GM19240 (cell line): Measurements from ENCODE around the gene HCN1.

Source experiments
- DNase-seq: peaks from one replicate; pipeline ENCODE4 v3.0.0; 2011; ENCODE audit warnings: low spot score; ENCODE audit not compliant: insufficient read length

HCN1 gene

DNA sequence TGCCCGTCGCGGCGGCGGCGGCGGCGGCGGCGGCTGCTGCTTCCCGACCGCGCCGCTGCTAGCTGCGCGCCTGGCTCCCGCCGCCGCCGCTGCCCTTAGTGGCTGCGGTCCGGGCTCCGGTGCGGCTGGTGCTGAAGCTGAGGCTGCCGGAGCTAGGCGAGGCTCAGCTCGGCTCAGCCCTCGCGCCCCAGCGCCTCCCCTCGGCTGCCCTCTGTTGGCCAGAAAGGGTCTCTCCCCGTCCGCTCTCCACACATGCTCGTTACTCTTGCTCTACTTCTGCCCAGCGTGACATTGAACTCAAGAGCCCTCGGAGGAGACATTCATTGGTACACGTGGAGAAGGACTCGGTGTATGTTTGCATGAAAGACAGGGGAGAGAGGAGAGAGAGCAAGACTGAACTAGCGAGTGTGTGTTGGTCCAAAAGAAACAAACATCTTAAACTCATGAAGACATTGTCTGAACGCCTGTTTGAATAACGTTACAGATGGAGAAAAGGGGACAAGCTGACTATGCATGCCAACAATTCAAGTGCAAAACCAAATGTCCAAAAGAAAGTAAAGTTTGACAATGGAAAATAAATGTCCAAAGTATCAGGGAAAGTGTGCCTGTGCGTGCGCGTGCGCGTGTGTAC is at the start of gene HCN1:
Gene HCN1, minus strand, starts transcription at position 175 of the 631 bp plus-strand sequence.
- no peak for DNase-seq

DNA sequence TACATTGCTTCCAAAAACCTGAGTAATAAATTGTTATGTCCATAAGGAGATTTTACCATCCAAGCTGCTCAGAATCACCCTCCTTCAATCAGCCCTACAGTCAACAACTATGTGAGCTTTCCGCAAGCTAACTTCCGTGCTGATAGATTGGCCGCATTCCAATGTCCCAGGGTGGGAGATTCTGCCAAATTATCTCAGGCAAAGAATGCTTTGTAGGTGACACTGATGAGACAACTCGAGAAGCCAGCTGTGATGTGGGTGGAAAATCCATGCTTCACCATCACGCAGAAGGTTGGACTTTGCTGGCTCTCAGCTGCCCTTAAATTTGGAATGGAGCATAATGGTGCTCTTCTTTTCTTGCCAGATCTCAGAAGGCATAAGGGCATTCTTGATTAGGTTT is 44.9 kb upstream of the HCN1 start:
- DNase-seq = no peak

DNA sequence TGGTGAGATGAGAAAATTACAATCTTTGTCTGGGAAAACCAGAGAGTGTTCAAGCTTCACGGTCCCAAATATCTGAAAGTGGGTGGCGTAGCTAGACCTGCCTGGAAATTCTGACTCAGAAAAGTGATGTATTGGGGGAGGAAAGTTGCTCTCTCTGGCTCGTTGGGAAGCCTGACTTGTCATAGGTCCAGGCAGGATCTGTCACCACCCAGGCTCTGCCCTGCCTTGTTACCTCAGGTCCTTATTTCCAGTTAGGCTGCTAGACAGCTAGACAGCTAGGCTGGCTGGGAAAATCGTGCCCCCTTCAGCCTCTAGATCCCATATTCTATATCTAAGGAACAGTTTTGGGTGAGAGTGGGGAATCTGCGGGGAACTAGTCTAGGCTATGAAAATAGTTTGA is 41.0 kb upstream of the HCN1 start:
- DNase-seq = no peak

DNA sequence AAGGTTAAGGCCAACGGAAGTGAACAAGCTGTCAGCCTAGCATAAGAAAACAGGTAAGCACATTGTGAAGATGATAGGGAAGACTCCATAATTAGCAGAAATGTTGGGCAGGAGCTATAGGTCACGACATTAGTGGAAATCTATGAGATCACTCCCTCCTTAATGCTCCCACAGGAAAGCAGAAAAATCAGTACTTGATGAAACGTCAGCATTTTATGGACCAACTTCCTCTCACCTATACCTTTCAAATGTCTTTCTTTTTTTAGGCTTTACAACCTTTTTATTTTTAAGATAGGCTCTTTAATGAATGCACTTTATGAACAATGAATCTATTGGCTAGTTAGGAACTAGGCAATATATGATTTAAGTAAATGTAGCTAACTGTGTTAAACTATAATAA is 29.4 kb upstream of the HCN1 start:
- DNase-seq = no peak

- no peak for DNase-seq
Measured at GRCh38 chr5:45697201-45697600, 1.0 kb upstream of the HCN1 start.

- no peak for DNase-seq
Measured at GRCh38 chr5:45695804-45696156, 400 bp downstream of the HCN1 start.

DNA sequence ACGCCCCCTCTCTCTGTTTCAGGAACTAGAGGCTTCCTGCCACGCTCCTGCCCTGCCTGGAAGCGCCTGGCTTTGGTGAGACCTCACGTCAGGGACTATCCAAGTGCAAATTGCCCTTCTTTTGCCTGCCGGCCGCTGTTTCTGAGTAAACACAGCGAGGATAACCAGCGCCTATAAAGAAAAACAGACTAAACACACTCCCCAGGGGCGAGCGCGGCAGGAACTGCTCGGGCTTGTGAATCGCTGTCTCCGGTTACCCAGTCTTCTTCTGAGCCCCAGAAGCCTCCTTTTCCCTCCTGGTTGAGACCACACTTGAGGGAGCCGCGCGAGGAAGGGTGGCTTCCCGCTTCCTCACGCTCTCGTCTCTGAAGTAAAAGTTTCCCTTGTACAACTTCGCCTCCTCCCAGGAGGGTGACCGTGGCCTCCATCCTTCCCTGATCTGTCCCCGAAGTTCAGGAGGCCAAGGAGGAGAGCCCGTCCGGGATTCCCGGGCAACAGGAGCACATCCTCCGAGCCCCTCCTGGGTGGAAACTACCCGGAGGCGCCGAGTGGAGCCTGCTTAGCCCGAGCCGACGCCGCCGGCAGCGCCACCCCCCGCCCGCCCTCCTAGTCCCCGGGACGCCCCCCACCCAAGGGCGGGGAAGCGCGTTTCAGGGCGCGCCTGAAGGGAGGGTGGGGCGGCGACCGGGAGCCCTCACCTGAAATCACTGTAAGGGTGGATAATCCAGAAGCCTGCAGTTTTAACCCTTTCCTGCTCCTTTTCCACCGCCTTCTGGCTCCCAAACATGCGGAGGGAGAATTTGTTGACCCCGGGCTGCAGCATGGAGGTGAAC is 993 bp downstream of the HCN1 start:
- no peak for DNase-seq

GRCh38 chr5:45694255-45694814 is 1.8 kb downstream of the HCN1 start:
- no peak for DNase-seq

- DNase-seq = no peak
Measured at GRCh38 chr5:45692481-45692880, 3.7 kb downstream of the HCN1 start.

DNA sequence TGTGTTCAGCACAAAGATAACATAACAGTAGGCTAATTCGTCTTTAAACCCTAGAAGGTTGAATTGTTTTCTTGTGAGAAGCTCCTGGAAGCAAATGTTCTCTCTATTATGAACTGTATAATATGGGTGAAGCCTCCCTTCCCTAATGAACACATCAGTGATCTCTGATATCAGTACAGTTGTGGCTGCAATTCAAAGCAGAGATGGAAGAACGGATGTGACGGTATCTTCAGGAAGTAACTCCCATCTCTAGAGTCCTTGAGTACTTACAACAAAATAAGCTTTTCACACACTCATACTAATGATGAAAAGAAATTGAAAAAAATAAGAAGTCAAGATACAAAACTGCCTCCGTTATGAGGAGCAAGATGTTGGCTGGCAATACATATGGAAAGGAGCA is 4.5 kb downstream of the HCN1 start:
- DNase-seq = no peak

DNA sequence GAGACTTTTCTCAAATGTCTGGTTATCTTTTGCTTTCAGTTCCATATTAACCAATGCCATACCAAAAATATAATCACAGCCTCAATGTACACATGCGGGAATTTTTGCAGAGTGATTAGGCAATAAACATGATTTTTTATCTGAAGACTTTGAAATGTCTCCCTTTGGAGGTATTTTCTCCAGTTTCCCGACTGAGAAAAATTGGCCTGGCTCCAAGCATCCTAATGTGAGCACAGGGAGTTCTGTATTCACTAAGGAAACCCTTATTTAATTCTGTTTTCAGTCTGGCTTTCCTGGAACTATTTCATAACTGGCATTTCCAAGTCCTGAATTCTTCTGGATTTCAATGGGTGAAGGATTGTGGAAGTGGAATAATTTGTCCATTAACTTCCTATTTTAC is 8.5 kb downstream of the HCN1 start:
- no peak for DNase-seq

DNA sequence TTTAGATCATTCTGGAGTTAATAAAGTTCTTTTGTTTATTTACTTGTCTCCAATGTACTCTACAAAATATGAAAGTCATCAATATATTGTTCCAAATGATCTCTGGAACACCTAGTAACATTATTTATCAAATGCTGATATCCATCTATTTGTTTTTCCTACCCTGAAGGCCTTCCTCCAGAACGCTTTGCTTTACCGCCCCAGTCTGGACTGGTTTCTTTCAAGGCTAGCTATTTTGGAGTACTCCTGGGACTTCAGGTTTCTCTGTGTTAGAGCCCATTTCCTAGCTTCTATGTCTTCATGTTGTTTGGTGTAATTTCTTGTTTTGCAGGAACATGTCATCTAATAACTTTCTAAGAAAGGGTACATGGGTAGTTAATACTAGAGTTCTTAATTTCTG is 9.6 kb downstream of the HCN1 start:
- no peak for DNase-seq

- no peak for DNase-seq
Measured at GRCh38 chr5:45684118-45684517, 12.1 kb downstream of the HCN1 start.

DNA sequence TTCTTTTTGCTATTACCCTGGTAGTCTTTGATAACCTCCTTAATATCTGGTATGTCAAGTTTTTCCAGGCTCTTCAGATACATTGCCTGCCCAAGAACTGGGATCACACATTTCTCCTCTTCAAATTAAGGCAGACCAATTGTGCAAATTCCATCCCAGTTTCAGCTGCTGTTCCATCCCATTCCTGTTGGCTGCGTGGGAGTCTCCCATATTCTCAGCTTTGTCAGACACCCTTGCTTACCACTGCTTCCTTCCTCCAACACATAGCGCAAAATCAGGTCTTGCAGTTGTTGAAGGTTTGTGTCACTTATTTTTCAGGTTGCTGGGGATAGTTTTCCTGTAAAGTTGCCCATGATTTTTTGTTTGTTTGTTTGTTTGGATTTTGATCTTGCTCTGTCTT is 15.2 kb downstream of the HCN1 start:
- no peak for DNase-seq

GRCh38 chr5:45677524-45677923 is 18.7 kb downstream of the HCN1 start:
- no peak for DNase-seq

DNA sequence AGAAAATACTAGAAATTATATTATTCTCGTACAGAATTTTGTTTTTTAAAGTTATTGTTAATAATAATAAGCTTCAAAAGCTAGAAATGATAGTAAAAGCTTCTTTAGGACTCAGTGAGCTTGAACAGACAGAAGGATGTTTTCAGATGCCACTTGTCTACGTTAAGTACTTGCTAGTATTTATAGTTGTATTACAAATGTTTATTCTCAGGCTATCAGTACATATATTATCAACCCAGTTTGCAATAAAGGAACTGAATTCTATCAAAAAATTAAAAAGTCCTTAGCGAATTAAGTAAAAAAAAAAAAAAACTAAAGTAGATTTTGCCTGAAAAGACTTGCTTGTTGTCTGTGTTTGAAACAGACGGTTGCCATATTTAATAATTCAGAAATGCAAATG is 23.9 kb downstream of the HCN1 start:
- DNase-seq = no peak

- DNase-seq = no peak
Measured at GRCh38 chr5:45648744-45649143, 47.4 kb downstream of the HCN1 start.

GRCh38 chr5:45643056-45643455 is 53.1 kb downstream of the HCN1 start:
- no peak for DNase-seq

- no peak for DNase-seq
Measured at GRCh38 chr5:45642370-45642769, 53.8 kb downstream of the HCN1 start.

DNA sequence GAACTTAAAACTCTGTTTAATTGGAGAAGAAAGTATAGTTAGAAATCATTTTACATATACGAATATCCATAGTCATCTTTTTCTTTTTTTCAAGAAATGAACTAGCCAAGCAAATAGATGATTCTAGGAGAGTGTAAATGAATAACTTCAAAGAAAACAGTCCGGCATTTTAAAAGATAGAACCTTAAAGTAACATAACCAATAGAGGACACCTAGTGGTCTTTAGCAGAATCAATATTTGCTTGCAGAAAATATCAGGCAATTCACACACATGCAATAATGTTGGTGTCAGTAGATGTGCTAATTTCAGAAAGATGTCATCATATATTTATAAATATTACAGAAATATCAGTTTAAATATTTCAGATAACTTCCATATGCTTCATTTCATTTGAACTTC is 57.1 kb downstream of the HCN1 start:
- DNase-seq = no peak

DNA sequence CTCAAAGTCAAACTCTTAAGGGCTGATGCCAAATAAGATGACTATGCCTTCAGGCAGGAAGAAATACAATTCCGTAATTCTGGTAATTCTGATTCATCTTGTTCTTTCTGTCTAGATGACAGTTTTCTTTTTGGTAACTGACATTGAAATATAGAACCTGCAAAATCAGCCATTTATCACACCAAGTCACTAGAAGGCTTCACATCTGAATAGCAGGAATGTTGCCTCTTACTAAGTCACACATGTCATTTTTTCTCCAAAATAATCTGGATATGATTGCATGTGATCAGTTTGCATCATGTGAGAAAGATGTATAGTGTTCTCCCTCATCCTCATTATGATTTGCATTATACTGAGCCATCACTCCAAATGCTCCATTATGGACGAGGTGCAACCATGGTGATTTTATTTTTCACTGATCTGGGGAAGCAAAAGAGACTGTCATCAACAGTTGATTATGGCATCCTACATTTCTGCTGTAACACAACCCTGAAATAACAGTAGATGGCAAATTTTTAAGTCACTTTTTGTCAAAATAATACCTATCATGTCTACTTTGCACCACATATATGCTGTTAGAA is 69.0 kb downstream of the HCN1 start:
- no peak for DNase-seq

GRCh38 chr5:45623832-45624231 is 72.3 kb downstream of the HCN1 start:
- no peak for DNase-seq

DNA sequence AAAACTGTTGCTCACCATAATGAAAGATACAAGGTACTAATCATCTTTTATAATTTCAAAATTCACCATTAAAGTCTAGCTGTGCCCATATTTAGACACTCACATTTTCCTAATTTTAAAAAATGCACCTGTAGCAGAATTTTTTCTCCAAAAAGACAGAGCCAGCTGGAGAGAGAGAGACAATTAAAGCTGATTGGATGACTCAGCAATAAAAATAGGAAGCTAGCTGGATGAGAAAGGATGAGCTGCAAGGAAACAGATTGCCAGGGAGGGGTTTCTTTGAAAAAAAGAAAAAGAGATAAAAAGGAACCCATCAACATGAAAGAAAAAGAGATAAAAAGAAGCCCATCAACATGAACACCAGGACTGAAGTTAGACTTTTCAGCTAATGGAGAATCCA is 73.8 kb downstream of the HCN1 start:
- DNase-seq = no peak
